GM21529 (cell line): ENCODE data around the gene RFX8.
"Not testable (repeated sequence)": the region's sequence is repeated elsewhere in the genome, so short reads cannot be mapped to it uniquely, and the experiment has no call there.

ENCODE experiments used
- ATAC-seq: cut with Tn5 transposase; IDR thresholded peaks from one replicate; pipeline ENCODE4 v1.9.1; 2021; ENCODE audit not compliant: unreplicated experiment

RFX8 gene

DNA sequence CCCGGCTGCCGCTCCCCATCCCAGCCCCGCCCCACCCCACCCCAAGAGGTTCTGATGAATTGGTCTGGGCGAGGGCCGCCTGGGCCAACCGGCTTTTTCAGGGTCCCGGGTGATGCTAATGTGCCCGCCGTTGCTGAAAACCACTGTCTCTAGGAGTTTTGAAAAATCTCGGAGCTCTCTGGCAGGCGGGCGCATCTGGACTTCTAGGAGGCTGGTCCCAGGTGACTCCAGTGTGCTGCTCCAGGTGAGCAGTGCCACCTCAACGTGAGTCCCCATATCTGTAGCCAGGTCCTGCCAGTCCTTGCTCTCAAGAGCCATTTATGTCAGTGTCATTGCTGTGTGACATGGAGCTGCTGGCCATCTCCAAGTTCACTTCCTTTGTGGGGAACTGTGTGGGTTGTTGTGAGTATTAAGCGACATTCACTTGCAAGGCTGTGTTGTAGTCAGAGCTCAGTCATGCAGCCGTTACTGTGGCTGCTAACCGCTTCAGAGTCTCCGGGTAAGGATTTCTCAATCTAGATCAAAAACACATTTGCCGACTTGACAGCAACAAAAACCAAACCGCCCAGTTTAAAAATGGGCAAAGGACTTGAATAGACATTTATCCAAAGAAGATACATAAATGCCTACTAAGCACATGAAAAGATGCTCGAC lies at the start of gene RFX8:
Gene RFX8 (minus strand): TSS at position 382 of the 654 bp plus-strand sequence. CDS start 8,264 bp downstream, outside the sequence.
- ATAC-seq: no peak

DNA sequence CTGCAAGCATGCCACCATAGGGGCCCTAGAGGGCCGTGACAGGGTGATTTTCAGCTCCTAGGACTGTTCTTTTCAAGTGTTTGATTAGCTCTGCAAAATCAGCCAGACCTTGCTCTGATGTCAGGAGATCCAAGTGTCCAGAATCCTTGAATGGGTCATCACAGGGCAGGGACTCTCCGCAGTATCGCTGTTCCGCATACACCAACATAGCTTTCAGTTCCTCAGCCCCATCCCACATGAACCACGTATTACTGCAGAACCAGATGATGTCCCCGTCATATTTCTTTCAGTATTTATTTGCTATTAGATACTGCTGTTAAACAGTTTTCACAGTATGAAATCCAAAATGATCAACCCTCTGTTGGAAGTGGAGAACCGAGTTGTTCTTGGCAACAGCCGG lies 46.6 kb upstream of the RFX8 start:
- no peak for ATAC-seq

DNA sequence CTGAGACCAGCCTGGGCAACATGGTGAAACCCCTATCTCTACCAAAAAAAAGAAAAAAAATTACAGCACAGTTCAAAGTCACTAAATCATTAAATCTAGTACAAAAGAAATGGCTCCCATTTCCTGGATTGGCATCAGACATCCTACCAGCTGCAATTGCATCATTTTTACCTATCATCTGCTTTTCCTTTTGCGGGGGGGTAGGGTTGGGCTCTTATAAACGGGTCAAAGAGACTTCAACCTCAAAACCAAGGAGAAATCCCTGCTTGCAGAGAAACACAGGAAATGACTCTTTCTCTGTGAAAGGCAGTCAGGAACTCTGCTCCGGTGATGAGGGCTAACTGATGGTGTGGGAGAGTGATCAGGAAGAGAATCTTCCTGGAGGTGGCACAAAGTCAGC lies 45.3 kb upstream of the RFX8 start:
- no peak for ATAC-seq

DNA sequence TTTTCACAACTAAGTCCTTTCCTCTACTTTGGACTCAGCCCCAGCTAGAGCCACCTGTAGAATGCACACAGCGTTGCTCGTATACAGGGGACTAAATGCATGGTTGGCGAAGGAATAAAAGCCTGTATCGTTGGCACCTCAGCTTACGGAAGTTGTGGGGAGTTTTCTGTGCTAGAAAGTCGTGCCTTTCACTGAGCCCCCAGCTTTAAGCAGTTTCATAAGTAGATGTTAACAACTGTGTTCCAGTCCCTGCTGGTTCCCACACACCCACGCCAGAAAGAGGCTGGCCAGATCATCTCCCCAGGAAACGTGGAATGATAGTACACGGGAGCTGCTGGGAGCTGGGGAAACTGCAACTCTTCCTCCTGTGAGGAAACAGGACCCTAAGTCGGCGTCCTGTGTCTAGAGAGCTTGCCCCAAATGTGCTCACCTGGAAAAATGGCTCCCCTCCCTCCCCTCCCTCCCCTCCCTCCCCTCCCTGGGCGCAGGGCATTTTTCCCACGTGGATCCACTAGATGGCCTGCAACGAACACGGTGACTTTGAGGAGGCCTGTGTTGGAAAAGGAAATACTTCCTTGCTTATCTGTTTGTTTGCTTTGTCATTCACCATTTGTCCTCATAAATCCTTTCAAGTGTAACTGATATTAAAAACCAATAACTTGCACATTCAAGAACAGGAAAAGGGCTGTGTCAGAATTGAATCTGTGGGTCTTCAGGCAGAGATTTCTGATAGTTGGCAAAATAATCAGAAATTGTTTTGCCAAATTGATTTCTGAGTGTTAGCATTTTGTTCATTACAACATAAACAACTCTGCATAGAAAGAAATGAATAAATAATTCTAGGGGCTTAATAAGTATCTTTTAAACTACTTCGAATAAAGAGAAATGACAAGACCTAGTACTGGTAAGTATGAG lies 43.9 kb upstream of the RFX8 start:
- ATAC-seq: no peak

DNA sequence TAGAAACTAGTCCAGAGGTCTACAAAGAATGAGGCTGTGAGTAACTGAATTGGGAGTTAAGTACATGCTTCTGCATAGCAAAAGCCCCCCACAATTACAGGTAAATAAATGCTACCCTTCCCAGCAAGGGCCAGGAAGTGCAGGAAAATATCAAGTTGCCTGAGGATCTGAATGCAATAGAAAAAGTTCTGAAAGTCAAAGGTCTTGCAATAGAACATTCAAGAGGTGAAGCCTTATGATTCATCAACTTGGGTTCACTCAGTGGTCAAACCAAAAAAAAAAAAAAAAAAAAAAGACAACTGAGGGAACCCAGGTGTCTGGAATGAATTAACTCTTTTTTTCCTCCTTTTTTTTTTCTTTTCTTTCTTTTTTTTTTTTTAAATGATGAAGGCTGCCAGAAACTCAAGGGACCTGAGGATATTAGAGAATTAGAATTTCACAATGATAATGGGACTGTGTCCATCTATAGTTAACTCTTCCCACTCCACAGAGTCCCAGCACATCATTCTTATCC lies 42.9 kb upstream of the RFX8 start:
- ATAC-seq: no peak

DNA sequence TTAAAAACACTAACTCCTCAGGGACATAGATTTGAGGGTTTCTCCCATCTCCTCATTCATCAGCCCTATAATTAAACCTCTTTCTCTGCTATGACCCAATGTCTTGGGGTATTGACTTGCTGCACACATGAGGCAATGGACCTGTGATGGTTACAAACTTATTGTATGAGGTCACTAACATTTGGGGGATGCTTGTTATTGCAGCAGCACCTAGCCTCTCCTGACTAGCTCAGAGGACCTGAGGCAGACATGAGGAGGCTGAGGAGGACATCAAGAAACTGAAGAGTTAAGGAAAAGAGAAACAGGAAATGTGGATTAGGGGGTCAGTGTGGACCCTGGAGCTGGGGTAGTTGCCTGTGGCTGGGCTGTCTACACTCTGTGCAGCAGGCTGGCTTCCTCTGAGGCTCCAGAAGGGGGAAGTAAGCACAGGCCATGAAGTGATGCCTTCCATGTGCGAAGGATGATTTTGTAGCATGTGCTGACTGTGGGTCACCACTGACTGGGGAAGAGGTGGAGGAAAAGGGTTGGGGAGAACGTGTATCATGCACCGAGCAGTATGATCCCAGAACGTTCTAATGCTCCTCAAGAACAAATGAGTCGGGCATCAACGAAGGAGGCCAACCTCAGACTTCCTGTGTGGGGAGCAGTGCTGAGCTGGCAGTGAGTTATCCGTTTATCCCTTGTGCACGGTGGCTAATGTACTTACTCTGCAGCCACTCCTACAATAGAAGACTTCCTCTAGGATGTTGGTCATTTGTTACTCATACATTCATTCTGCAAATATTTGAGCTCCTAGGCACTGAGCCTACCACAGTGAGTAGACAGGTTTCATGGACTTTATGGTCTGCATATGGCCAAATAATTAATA lies 42.1 kb upstream of the RFX8 start:
- ATAC-seq: no peak

DNA sequence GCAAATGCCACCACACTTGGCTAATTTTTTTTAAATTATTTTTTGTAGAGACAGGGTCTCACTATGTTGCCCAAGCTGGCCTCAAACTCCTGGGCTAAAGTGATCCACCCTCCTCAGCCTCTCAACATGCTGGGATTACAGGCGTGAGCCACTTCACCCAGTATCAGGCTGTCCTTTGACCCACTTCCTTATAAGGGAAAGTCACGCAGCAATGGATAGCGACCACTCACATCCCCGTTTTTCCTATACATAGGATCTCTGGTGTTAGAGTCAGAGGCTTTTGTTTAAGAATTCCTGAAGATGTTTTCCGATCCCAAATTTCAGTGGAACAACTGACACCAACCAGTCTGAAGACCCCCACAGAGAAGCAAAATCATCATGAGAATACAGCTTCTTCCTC lies 41.4 kb upstream of the RFX8 start:
- ATAC-seq: no peak

DNA sequence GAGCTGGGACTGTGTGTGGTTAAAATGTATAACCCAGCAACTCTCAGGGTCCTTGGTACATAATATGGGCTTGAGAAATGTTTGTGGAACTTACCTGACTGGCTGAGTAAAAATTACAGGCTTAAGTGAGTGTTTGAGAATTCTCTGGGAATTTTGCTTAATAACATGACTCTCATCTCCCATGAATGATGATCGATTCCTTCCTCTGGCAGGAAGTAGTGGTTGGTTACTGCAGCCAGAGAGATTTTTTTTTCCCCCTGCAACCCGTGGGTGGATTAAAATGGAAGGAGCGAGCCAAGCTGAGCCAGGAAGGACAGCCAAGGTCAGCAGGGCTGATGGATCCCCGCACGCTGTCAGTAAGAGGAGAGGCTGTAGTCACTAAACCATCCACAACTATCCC lies 40.6 kb upstream of the RFX8 start:
- no peak for ATAC-seq

DNA sequence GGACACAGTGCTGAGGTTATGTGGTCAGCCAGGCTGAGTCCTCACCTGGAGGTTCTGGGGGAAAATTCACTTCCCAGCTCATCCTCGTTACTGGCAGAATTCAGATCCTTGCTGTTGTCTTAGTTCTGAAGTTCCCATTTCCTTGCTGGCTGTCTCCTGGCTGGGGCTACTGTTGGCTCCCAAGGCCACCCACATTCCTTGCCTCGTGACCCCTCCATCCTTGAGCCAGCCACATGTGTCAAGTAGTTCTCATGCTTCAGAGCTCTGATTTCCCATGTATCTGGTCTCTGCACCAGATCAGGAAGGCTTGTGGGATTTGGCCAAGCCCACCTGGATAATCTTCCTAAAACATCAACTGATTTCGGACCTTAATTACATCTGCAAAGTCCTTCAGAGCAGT lies 38.1 kb upstream of the RFX8 start:
- no peak for ATAC-seq

DNA sequence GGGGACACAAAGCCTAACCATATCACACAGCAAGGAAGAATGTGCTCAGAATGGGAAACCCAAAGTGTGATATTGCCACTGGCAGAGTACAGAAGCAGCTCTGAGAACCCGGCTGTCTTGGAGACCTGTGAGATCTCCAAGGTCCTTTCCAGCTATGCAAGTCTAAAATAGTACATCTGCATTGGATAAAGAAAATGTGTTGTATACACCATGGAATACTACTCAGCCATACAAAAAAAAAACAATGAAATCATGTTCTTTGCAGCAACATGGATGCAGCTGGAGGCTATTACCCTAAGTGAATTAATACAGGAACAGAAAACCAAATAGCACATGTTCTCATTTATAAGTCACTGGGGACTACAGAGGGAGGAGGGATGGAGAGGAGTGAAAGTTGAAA lies 36.5 kb upstream of the RFX8 start:
- ATAC-seq: no peak

DNA sequence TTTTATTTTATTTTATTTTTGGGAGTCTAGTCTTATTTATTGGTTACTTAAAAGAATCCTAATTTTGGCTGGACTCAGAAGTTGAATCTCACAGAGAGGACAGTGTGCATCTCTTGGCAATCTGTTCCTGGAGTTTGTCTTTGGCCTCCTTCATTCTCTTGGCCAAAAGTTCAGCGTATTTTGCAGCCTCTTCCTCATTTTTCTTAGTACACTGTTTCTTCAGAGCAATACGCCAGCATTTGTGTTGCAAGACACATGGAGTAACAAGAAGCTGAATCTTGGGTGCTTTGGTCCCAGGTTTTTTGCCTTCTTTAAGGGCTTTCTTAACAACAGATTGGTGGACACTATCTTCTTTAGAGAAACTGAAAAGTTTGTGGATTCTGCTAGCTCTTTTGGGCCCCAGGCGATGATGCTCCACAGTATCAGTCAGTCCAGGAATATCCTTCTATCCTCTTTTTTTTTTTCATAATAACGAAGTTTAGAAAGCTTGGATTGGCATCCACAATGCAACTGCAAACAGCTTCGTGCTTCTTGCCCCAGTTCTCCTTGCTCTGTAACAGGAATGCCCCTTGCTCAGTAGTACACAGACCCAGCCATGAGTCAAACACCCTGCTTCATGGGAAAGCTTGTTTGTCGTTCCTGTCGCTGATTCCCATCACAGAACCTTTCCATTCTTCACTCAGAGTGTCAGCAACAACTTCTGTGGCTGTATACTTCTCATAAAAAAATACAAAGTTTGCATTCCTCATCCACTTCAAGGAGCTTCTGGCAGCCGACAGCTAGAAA lies 34.8 kb upstream of the RFX8 start:
- no peak for ATAC-seq

DNA sequence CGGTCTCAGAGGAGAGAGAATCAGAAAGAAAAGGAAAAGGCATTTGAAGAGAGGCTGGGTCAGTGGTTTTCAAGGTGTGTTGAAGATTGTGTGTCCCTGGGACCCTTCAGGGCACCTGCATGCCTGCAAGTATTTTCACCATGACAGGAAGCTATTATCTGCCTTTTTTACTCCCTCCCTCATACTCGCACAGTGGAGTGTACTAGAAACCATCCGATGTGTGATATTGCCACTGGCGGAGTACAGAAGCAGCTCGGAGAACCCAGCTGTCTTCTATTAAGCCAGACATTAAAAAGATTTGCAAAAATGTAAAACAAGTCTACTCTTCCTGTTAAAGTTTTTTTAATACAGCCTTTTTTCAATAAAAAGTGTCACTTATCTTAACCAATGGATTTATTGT lies 33.7 kb upstream of the RFX8 start:
- ATAC-seq: no peak

DNA sequence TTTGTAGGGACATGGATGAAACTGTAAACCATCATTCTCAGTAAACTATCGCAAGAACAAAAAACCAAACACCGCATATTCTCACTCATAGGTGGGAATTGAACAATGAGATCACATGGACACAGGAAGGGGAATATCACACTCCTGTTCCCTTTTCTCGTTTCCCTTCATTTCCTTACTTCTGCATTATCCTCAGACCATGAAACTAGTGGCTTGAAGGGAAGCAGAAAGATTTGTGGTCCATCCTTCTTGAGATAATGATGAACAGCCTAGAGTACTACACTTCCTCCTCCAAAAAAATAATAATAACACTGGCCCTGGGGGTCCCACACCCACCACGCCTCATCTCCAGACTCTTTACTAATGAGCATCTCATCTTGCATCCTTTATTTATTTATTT lies 30.4 kb upstream of the RFX8 start:
- ATAC-seq: not testable (repeated sequence)

DNA sequence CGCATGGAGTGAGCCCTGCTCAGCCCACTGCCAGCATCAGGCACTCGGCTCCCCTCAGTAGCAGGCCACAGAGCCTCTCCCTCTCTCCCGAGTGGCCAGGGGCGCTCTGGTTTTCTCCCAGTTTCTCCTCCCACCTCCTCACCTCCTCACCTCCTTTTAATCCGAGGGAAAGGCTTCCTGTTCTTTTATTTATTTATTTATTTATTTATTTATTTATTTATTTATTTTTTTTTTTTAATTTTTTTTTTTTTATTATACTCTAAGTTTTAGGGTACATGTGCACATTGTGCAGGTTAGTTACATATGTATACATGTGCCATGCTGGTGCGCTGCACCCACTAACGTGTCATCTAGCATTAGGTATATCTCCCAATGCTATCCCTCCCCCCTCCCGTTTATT lies 29.8 kb upstream of the RFX8 start:
- not testable (repeated sequence) for ATAC-seq

DNA sequence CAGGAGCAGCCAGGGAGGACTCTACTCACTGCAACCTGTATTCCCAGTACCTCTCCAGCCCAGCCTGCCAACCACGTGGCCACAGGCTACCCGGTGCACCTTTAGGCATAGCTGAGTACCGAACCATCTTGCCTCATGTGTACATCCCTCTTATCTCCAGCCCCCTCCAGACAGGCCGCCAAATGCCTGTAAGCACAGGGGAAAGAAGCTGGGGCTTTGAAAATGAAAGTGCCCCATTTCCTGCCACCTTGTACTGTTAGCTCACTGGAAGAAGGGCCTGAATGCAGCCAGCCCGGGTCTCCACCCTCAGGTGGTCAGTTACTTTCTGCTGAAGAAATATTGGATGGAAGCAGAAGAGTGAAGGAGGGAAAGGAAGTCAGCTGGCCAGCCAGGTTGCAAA lies 27.2 kb upstream of the RFX8 start:
- ATAC-seq: no peak

DNA sequence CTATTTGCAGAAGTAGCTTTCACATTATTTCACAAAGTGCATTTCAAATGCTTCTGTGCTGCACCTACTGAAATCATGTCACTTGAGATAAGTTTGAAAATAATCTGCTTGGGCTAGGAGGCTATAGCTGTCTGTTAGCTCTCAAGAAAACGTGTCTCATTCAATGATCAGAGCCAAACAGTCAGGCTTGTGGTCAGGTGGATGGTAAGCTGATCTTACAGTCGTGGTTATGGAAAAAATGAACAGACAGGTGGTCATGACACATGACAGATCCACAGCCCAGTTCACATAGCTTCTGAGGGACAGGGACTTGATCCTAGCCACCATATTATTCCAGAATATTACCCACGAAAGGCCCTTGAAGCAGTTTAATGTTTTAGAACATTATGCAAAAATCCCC lies 26.5 kb upstream of the RFX8 start:
- ATAC-seq: no peak

DNA sequence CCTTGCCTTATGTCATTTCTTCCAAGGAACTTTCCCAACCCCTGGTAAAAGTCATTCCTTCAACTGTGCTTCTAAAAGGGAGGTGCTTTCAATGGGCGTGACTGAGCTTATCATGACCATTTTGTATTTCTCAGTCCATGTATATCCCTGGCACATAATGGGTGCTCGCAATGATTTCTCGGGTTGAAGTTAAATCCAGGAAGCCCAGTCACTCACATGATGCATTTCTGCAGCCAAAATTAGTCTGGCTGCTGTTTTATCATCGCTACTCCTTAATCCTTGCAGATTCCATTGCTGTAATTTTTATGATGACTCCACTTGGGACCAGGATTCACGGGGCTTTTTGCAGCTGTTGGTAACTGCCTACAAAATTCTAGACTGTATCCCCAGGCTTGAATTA lies 25.9 kb upstream of the RFX8 start:
- ATAC-seq: no peak

DNA sequence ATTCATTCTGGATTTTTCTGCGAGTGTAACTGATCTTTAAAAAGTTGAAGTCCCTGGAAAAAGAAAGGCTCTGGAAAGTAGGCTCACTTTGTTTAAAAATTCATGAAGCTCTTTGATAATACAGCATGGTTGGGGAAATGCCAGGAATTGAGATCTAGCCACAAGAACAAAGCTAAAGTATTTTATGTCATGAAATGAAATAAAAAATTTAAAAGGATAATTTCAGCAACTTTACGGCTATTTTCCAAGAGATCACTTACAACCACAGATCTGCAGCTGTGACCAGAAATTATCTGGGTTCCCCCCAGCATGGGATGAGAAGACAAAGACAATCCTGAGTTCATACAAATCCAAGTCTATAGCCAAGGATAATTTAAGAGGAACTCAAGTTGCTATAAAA lies 25.3 kb upstream of the RFX8 start:
- ATAC-seq: no peak

DNA sequence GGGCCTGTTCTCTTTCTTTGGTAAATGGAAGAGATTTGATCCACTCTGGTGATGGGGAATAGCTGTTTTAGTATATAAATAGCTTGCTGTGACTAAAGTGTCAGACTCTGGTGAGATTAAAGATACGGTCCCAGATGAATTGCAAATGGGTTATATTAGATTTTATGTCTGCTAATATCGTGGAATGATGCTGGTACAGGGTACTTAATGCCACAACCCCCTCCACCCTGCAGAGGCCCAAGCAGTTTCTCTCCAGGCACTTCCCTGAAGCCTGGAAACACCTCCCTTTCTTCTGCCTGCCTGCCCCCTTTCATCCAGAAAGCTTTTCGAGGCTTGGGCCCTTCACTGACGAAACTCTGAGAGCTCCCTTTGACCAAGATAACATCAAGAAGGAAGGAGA lies 21.4 kb upstream of the RFX8 start:
- no peak for ATAC-seq

DNA sequence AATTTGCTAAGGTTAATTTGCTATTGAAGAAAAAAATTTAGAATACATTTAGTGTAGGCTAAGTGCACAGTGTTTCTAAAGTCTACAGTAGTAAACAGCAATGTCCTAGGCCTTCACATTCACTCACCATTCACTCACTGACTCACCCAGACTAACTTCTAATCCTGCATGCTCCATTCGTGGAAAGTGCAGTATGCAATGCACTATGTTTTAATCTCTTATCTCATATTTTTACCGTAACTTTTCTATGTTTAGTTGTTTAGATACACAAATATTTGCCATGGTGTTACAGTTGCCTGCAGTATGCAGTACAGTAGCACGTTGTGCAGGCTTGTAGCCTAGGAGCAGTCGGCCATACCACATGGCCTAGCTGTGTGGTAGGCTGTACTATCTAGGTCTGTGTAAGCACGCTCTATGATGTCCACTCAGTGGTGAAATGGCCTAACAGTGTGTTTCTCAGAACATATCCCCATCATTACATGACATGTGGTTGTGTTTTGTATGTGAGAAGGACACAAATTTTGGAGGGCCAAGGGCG lies 18.1 kb upstream of the RFX8 start:
- ATAC-seq: no peak
